Astrocyte of the hippocampus (primary cell): ENCODE results near the gene TES.
"Not testable (repeated sequence)": the region's sequence is repeated elsewhere in the genome, so short reads cannot be mapped to it uniquely, and the experiment has no call there.

Experiments used
- DNase-seq: peaks from one replicate; pipeline ENCODE4 v3.0.0; 2011; ENCODE audit warnings: low read depth, low spot score

Gene TES, protein sequence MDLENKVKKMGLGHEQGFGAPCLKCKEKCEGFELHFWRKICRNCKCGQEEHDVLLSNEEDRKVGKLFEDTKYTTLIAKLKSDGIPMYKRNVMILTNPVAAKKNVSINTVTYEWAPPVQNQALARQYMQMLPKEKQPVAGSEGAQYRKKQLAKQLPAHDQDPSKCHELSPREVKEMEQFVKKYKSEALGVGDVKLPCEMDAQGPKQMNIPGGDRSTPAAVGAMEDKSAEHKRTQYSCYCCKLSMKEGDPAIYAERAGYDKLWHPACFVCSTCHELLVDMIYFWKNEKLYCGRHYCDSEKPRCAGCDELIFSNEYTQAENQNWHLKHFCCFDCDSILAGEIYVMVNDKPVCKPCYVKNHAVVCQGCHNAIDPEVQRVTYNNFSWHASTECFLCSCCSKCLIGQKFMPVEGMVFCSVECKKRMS

DNA sequence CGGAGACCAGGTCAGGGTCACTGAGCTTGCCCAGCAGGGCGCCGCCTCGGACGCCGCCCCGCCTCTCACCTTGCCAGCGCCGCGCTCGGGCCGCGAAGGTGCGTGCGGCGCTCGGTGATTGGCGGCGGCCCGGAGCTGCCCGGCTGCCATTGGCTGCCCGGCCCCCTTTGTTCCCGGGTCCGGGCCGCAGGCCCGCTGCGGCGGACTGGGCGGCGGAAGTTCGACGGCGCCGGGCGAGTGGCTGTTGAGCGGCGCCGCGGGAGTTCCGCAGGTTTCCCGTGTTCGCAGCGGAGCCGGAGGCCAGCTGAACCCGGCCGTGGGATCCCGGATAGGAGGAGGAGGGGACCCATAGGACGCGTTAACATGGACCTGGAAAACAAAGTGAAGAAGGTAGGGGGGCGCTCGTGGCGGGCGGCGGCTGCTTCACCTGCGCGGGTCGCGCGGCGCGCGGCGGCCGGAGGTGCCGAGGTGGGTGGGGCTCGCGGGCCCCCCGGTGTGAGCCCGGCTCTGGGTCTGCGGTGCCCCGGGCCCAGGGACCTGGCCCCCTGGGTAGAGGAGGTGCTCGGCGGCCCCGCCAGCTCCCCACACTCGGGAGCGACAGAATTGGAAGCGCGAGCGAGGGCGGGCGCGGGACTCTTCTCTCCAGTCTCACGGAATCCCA, at the start of gene TES:
Gene TES, plus strand, starts transcription at position 195 of the 661 bp plus-strand sequence. Its CDS starts 169 bp downstream, at position 364.
- DNase-seq: peak; percentile 92

DNA sequence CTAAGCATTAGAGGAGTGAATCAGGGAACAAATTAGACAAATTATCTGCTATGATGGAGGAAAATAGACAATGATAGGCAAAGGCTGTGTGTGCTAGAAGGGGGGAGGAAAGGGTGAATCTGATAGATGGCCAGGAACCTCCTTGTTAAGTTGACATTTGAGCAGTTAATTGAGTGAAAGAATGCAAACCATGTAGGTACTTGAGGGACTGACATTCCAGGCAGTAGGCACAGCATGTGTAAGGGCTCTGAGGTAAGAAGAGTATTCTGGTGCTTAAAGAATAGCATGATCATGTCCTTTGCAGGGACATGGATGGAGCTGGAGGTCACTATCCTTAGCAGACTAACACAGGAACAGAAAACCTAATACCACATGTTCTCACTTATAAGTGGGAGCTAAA, 48.6 kb upstream of the TES start:
- DNase-seq: peak; percentile 51

DNA sequence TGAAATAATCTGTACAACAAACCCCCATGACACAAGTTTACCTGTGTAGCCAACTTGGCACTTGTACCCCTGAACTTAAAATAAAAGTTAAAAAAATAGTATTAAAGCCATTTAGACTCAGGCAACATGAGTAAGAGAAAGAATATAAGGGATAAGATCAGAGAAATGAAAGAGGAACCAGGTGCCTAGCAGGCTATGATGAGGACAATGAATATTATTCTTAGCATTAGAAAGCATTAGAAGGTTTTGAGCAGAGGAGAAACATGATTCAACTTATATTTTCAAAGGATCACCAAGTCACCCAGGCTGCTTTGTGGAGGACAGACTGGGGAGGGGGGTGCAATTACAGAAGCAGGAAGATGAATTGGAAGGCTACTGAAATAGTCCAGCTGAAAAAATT, 48.1 kb upstream of the TES start:
- no peak for DNase-seq

DNA sequence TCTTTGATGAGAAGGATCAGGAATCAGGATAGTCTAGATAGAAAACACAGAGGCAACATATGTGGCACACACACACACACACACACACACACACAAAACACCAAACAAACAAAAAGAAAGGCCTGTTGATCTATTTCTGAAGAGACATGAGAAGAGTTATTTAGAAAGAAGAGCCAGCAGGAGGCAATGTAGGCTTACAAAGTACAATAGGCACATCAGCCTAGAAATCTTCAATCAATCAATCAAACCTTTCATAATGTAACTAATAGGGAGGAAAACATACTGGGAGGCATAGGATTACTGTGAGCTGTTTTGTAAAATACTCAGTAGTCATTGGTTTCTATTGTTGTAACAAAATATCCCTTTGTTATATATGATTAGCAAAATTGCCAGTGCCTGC, 47.3 kb upstream of the TES start:
- no peak for DNase-seq

DNA sequence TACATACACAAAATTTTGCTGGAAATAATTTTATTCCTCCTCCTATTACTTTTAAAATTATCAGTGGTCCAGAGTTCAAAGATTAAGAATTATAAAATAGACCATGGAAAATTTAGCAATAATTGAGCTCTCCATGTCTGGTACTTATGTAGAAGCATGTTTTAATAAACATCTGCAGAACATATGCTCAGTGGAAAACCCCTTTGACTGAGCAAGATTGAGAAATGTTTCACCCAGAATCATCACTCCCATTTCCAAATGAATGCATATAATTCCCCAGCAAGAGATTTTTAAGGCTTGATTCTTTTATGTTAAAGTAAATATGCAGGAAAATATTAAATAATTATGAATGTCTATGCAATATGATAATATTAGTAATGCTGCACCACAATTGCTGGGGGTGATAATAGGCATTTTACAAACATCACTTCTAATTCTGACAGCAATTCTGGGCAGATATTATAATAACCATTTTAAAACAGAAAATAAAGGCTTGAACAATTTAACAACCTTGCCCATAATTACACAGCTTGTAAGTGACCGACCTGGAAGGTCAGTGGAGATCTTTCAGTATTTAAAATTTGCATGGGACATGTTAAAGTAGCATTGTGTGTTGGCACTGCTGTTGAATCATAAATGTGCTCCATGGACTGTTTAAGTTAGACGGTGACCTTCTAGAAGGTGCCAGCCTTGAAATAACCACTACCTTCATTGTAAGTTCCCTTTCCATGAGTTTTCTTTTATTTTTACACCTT, 45.6 kb upstream of the TES start:
- DNase-seq: no peak

DNA sequence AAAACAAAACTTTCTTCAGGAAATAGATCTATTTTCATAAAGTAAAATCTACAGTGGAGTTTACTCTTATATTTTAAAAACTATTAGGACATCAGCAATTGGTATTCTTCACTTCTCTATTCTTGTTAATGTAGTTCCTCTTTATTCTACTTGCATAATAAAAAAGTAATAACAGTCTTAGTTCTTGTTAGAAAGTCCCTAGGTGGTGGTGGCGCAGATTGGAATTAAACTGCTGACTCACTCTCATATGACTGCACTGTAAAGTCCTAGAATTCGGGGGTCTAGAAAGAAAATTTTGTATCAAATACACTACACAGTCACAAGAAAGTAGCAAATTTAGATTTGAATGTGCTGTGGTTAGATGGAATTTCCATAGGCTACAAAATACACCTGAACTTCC, 44.6 kb upstream of the TES start:
- DNase-seq: no peak

DNA sequence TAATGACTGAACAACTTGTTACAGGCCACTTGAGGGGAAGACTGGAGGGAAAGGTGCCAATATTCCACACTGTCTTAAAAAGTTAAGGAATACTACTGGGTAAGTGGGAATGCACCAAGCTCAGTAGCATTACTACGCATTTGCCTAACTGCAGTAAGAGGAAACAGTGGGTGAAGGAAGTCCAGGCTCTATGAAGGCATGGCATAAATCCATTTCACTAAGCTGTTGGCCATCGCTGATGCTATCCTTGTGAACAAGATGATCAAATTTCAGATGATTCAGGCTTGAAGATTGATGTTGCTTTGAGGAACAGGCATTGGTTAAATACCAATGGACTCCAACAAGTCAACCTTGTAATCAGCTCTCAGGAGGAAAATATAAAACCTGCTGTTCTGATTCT, 44.2 kb upstream of the TES start:
- no peak for DNase-seq

DNA sequence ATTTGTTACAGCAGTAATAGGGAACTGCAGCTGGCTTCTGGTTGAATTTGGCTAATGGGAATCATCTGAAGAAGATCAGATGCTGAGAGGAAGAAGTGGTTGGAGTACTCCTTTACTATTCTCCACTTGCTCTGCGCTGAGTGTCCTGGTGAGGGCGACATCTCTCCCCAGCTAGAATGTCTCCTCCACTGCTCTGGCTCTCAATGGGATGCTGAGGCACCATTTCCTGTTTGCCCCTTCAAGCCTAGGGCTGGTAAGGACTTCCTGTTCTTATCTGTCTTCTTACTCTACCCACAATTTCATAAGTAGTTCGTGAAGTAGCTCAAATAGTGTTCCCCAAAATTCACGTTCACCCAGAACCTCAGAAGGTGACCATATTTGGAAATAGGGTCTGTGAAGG, 43.2 kb upstream of the TES start:
- DNase-seq: no peak

DNA sequence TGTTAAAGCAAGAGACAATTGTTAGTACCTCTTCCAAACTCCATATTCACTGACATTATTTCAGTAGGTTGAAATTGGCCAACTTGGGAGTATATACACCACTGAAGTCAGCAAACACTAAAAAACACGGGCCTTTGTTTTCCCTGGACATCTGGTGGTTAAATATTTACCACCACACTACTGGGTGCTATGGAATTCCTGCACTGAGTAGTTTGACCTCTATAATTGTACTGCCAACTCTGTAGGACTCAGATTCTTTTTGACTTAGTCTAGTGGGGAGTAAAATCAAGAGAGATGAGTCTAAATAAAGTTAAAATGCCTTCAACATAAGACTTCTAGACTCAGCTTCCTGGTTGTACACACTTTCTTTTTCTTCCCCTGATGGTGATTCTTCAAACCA, 41.3 kb upstream of the TES start:
- peak; percentile 45 for DNase-seq

DNA sequence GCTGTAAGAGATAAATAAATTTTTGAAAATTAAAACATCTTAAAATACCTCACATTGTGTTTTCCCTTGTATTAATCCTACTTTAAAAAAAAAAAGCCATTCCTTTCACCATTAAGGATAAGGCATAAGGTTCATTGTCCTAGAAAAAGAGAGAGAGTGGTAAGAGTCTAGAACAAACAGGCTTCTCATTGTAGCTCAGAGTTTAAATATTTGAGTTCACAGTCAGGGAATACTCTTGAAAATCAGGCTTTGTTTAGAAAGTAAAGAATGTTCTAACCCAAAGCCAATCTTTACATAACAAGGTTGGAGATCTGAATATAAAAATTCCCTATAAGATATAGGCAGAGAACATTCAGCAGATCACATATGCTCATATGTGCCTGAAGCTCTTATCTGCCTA, 40.2 kb upstream of the TES start:
- no peak for DNase-seq

DNA sequence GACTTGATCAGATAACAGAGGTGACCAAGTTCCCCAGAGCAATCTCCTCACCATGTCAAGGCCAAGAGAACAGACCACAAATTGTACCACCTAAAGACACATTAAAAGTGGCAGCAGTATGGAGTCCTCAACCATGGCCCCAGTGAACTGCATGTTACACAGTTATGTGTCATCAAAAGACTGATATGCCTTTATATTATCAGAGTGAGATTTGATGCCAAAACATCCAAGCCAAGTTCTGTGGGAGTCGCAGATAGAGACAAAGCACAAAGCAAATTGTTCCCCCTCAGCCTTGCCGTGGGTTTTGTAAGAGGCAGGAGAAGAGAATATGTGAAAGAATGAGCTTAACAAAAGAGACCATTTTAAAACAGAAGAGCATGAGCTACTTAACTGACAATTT, 39.2 kb upstream of the TES start:
- DNase-seq: no peak

DNA sequence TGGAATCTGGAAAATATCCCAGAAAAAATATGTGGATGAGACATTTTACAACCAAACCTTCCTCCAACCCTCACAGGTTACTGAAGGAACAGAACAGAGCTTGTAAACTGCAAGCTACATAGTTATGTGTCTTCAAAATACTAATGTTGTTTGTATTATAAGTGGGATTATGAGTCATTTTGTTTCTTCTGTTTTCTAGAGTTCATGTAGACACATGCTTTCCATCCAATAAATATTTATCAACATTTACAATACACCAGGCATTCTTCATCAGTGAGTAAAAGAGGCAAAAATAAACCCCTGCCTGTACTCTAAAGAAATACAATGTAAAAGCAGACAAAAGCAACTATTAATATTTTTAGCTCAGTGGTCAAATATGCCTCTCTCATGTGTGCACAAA, 38.0 kb upstream of the TES start:
- DNase-seq: no peak

DNA sequence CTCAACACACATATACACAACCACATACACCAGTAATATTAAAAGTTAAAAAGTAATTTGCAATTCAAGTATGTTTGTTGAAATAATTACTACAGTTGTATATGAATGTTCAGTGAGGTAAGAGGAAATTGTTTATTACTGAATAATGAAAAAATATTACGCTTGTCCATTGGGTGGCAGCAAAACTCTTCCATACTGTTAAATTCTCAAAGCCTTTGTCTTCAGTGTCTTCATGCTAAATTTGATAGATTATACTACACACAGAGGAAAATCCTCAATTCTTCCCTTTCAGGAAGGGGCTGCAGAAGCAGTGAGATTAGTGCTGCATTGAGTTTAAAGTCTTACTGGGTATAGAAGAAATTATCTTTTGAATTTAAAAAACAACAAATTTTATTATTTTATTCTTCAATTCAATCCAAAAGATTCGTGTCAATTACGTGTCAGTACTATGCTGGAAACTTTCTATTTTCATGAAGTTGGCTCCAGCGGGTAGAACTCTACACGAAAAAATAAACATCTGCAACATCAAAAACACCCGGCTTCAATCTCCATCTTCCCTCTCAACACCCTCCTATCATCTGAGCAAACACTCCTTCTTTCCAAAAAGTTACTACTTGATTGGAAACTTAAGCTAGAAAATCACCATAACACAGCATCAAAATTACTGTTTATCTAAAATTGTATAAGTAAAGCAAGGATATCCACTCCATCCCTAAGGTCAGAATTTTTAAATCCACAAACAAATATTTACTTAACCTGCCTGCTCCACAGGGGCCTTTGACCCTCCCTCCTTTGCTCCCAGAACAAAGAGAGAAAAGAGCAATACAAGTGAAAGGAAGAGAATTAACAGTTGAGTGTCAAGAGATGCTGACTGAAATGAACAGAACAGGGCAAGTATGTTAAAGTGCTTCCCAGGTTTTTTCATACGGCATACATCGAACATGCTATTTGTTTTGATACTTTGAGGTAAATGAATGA, 37.0 kb upstream of the TES start:
- DNase-seq: peak; percentile 70

DNA sequence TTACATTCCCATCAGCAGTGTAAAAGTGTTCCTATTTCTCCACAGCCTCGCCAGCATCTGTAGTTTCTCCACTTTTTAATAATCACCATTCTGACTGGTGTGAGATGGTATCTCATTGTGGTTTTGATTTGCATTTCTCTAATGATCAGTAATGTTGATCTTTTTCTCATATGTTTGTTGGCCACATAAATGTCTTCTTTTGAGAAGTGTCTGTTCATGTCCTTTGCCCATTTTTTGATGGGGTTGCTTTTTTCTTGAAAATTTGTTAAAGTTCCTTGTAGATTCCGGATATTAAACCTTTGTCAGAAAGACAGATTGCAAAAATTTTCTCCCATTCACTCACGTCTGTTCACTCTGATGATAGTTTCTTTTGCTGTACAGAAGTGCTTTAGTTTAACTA, 35.2 kb upstream of the TES start:
- DNase-seq: not testable (repeated sequence)

DNA sequence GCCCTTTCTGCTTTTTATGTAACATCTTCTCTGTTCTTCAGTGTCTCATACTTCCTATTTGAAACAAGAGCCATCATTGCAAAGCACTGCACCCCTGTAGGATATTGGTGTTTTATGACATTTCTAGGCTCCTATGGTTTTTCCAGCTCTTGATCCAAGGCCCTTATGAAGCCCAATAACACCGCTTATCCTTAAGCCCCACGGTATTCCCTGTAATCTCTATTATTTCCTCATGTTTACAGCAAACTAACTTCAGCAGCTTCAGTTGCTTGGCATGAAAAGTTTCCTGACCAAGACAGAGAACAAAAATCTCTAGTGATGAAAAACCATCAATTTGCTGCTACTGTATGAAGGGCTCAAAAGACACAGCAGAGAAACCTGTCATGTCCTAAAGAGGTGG, 34.1 kb upstream of the TES start:
- no peak for DNase-seq

DNA sequence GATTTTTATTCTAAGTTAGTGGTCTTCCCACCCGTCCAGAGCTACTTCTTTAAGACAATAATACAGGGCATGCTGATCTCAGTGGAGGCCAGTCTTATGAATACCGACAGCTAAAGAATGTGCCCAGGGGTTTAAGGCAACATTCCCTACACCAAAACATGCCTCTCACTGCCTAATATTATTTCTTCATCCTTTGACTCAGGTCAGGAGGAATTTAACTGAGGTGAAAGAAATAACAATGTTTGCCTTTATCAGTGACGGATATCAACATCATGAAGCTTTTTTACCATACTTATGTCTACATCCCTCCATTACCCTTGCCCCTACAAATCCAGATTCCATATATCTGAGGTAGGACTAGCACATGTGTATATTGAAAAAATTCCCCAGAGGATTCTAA, 33.3 kb upstream of the TES start:
- DNase-seq: peak; percentile 86

DNA sequence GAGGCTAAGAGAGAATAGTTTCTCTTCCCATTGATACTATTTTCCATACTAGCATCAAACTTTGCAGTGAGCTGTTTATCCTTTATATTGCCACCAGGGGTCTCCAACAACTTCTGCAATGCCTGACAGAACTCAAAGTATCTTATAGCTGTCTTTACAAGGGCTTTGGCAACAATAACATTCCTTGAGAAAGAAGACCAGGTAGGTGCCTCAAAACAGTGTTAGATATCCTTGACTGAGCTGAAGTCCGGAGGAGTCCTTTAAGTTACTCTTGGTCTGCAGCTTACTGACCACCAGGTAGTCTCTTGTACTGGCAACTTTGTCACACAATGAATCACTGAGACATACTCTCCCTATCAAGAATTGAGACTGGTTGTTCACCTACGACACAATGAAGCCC, 30.0 kb upstream of the TES start:
- DNase-seq: peak; percentile 68

DNA sequence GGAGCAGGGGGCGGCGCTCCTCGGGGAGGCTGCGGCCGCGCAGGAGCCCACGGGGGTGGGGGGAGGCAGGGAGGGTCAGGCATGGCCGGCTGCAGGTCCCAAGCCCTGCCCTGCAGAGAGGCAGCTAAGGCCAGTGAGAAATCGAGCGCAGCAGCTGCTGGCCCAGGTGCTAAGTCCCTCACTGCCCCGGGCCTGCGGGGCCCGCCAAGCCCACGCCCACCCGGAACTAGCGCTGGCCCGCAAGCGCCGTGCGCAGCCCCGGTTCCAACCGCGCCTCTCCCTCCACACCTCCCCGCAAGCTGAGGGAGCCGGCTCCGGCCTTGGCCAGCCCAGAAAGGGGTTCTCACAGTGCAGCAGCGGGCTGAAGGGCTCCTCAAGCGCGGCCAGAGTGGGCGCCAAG, 28.3 kb upstream of the TES start:
- DNase-seq: no peak

DNA sequence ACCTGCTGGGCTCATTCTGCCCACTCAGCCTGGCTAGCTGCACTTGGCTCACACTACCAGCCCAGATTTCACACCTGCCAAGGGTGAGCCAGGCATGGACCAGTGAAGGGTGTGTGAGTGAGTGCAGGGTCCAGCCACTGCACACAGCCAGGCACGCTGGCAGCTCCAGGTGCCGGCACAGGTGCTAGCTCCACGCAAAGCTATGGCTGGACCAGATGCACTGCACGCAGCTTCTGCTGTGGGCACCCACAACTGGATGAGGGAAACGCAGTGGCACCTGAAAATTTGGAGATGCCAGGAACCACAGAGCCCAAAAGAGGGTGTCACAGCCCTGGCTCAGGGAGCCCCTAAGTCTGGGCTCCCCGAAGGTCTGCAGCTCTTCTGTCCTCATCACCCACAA, 24.9 kb upstream of the TES start:
- no peak for DNase-seq

DNA sequence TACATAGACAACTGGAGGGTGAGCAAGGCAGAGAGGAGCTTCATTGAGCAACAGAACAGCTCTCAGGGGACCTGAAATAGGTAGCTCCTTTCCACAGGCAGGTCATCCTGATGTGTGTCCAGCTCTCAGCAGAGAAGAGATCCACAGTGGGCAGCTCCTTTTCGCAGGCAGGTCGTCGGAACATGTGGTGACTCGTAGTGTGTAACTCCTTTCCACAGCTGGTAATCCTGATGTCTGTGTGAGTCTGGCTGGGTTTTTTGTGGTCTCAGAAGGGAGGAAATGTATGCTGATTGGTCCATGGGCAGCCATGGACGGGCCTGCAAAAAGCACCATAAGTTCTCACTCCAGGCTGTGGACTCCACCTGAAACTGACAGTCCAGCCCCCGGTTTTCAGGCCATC, 24.4 kb upstream of the TES start:
- no peak for DNase-seq

DNA sequence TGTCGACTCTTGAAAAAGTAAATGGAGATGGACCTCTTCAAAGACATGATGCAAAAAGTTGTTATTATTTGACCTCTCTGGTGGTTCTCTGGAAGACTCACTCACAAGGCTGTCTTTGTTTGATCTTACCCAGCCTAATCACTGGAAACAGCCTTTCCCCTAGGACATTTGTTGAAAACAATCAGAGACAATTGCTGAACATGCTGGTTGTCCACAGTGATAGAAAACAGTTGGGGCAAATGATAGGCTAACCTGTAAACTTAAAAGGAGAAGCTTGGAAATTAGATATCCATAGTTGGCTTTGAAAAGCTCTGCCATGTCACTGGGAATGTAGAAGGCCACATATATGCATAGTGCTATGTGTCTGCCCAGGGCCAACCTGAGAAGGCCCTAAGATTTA, 22.9 kb upstream of the TES start:
- no peak for DNase-seq
